Effector memory CD8-positive, alpha-beta T cell (primary cell): ENCODE results near the gene AGXT2.
A peak's percentile ranks its signal among the peaks of the same experiment; 100 is the strongest.

ENCODE experiments used
- ATAC-seq: fragments of 150-1000 bp; cut with Tn5 transposase; replicated peaks from 2 replicates; pipeline ENCODE4 v1.10.0; 2021; ENCODE audit warnings: mild to moderate bottlenecking, moderate library complexity
- DNase-seq, 3 experiments: peaks; one replicate each; pipeline ENCODE4 v3.0.0; 2021
- H3K27ac Mint-ChIP-seq, 2 donors: one replicate each; pipeline ENCODE4 v1.8.0; 2022; ENCODE audit warnings: mild to moderate bottlenecking in 2 of 2, mixed read lengths in 2 of 2, moderate library complexity in 2 of 2
- H3K27me3 Mint-ChIP-seq, 2 donors: one replicate each; pipeline ENCODE4 v1.8.0; 2022; ENCODE audit warnings: mixed read lengths in 2 of 2
- H3K36me3 Mint-ChIP-seq: one replicate; pipeline ENCODE4 v1.8.0; 2022; ENCODE audit warnings: mild to moderate bottlenecking, moderate library complexity, mixed read lengths; ENCODE audit not compliant: insufficient read depth
- H3K4me1 Mint-ChIP-seq, 2 donors: one replicate each; pipeline ENCODE4 v1.8.0; 2022; ENCODE audit warnings: low read depth in 2 of 2, mixed read lengths in 2 of 2
- H3K4me3 Mint-ChIP-seq, 2 donors: one replicate each; pipeline ENCODE4 v1.8.0; 2022; ENCODE audit warnings: mild to moderate bottlenecking in 2 of 2, mixed read lengths in 2 of 2, moderate library complexity in 2 of 2
- H3K9me3 Mint-ChIP-seq, 2 donors: one replicate each; pipeline ENCODE4 v1.8.0; 2022; ENCODE audit warnings: mixed read lengths in 2 of 2

AGXT2 gene

DNA sequence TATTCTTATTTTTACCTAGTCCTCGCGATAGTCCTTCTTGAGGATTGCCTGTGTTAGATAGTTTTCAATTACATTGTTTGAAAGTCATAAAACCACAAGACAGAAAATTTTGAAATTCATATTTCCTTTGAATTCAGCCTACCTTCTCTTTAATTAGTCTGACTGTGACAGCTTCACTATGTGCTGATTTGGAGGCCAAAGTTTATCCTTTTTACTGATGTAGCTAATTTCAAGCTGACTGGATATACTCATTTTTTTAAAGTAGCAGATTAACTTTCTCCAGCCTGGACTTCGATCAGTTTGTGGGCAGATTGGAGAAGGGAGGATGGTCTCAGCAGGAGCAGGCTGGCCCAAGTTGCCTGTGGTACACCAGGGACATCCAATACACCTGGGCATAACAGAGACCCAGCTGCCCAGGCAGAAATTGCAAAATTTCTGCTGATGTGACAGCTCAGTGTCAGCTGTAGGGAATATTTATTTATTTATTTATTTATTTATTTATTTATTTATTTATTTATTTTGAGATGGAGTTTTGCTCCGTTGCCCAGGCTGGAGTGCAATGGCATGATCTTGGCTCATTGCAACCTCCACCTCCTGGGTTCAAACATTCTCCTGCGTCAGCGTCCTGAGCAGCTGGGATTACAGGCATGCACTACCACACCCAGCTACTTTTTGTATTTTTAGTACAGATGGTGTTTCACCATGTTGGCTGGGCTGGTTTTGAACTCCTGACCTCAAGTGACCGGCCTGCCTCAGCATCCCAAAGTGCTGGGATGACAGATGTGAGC, 24.2 kb downstream of the AGXT2 start:
- H3K4me1 Mint-ChIP-seq = no peaks in the 10 kb centered on the region
- ATAC-seq = no peak
- no peak for DNase-seq
- peaks cover 6 to 29% of the 10 kb centered on the region in 2 donors for H3K27me3 Mint-ChIP-seq
- H3K9me3 Mint-ChIP-seq = no peaks in the 10 kb centered on the region
- no peak overlapping the region for H3K4me3 Mint-ChIP-seq
- no peaks in the 10 kb centered on the region for H3K36me3 Mint-ChIP-seq
- no peak overlapping the region for H3K27ac Mint-ChIP-seq

GRCh38 chr5:35016174-35017051, 31.3 kb downstream of the AGXT2 start:
- no peak overlapping the region for H3K27ac Mint-ChIP-seq
- H3K4me3 Mint-ChIP-seq = no peak overlapping the region
- ATAC-seq = no peak
- H3K4me1 Mint-ChIP-seq = no peaks in the 10 kb centered on the region
- H3K27me3 Mint-ChIP-seq = peaks cover 27 to 33% of the 10 kb centered on the region in 2 donors
- H3K9me3 Mint-ChIP-seq = no peaks in the 10 kb centered on the region
- no peak for DNase-seq
- peaks cover 2% of the 10 kb centered on the region for H3K36me3 Mint-ChIP-seq

- H3K36me3 Mint-ChIP-seq = peaks cover 2% of the 10 kb centered on the region
Measured at GRCh38 chr5:35015063-35015462, 32.7 kb downstream of the AGXT2 start.

DNA sequence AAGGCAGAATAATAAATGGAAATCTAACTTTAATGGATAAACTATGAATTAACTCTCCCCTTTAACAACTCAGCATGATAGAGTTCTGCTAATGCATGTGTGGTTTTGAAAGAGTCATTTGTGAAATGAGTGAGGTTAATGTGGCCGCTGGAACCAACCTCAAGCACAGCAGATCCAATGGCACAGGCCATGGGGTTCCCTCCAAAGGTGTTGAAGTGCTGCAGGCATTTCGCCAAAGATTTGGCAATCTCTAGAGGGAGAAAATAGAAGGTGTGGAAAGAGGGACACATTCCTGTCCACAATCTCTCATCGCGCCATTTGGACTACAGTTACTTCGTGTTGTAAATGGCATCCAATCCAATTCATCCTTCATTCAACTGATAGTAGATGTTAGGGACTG, 35.0 kb downstream of the AGXT2 start:
- peaks cover 44 to 49% of the 10 kb centered on the region in 2 donors for H3K27me3 Mint-ChIP-seq

More at GRCh38 chr5:35015063-35015462, 32.7 kb downstream of the AGXT2 start:
- Mint-ChIP-seq H3K27me3 (peaks cover 30 to 37% of the 10 kb centered on the region in 2 donors), H3K4me1 (no peaks in the 10 kb centered on the region), H3K27ac (no peak overlapping the region), H3K4me3 (no peak overlapping the region), H3K9me3 (no peaks in the 10 kb centered on the region)
- no peak for DNase-seq
- no peak for ATAC-seq

DNA sequence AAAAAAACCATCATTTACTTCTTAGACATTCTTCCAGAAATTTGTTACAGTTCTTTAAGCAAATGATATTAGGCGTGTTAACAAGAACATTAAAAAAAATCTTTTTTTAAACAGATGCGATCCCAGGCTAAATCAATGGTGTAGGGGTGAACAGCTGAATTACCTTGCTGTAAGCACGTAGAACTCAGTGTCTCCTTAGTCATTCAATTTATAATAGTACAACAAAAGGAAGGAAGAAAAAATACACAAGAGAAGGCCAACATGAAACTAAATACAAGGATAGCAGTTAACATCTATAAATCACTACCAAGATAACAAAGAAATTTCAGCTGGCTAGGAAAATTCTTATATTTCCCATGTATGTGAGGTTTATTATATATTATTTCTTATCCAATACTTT, 35.4 kb downstream of the AGXT2 start:
- ATAC-seq = no peak
- Mint-ChIP-seq H3K4me3 (no peak overlapping the region), H3K9me3 (no peaks in the 10 kb centered on the region), H3K36me3 (peaks cover 2% of the 10 kb centered on the region), H3K27ac (no peak overlapping the region), H3K27me3 (peaks cover 44 to 52% of the 10 kb centered on the region in 2 donors), H3K4me1 (no peaks in the 10 kb centered on the region)
- DNase-seq = no peak

More for the DNA sequence above, 35.0 kb downstream of the AGXT2 start:
- peaks cover 2% of the 10 kb centered on the region for H3K36me3 Mint-ChIP-seq
- DNase-seq (no peak), ATAC-seq (no peak)
- no peaks in the 10 kb centered on the region for H3K4me1 Mint-ChIP-seq
- H3K27ac Mint-ChIP-seq = no peak overlapping the region
- no peaks in the 10 kb centered on the region for H3K9me3 Mint-ChIP-seq
- no peak overlapping the region for H3K4me3 Mint-ChIP-seq

DNA sequence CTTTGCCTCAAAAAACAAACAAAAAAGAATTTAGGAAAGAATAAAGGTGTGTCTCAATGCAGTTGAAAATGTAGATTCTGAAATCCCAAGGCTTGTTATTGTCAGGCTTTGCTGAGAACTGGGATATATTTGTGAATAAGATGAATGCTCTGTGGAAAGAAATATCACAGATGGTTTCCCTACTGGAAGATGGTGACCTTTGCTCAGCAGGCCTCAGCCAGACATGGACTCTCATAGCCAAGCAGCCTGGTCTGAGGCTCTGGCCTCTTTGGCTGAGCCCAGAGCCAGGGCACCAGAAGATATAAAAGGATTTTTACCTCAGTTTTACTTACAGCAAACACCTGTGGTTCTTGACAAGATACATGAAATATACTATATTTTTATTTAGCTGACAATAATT, 37.1 kb downstream of the AGXT2 start:
- no peak for ATAC-seq

GRCh38 chr5:35009657-35010056, 38.1 kb downstream of the AGXT2 start:
- H3K4me1 Mint-ChIP-seq = no peaks in the 10 kb centered on the region
- no peak for DNase-seq
- H3K4me3 Mint-ChIP-seq = no peak overlapping the region
- no peaks in the 10 kb centered on the region for H3K9me3 Mint-ChIP-seq
- H3K36me3 Mint-ChIP-seq = peaks cover 2% of the 10 kb centered on the region
- H3K27me3 Mint-ChIP-seq = peaks cover 44 to 46% of the 10 kb centered on the region in 2 donors
- no peak for ATAC-seq
- no peak overlapping the region for H3K27ac Mint-ChIP-seq

More for the DNA sequence above, 37.1 kb downstream of the AGXT2 start:
- no peak for DNase-seq
- H3K9me3 Mint-ChIP-seq = no peaks in the 10 kb centered on the region
- H3K4me3 Mint-ChIP-seq = no peak overlapping the region
- H3K4me1 Mint-ChIP-seq = no peaks in the 10 kb centered on the region
- no peak overlapping the region for H3K27ac Mint-ChIP-seq
- peaks cover 2% of the 10 kb centered on the region for H3K36me3 Mint-ChIP-seq
- H3K27me3 Mint-ChIP-seq = peaks cover 43 to 49% of the 10 kb centered on the region in 2 donors

GRCh38 chr5:35009019-35009418, 38.7 kb downstream of the AGXT2 start:
- Mint-ChIP-seq H3K4me1 (no peaks in the 10 kb centered on the region), H3K4me3 (no peak overlapping the region), H3K27ac (no peak overlapping the region), H3K36me3 (peaks cover 2% of the 10 kb centered on the region), H3K9me3 (no peaks in the 10 kb centered on the region), H3K27me3 (peaks cover 44 to 46% of the 10 kb centered on the region in 2 donors)
- ATAC-seq (no peak), DNase-seq (no peak)

GRCh38 chr5:35004771-35005170, 43.0 kb downstream of the AGXT2 start:
- no peaks in the 10 kb centered on the region for H3K4me1 Mint-ChIP-seq
- DNase-seq (no peak), ATAC-seq (no peak)
- peaks cover 3% of the 10 kb centered on the region for H3K36me3 Mint-ChIP-seq
- no peaks in the 10 kb centered on the region for H3K9me3 Mint-ChIP-seq
- H3K27ac Mint-ChIP-seq = no peak overlapping the region
- no peak overlapping the region for H3K4me3 Mint-ChIP-seq
- peaks cover 38 to 53% of the 10 kb centered on the region in 2 donors for H3K27me3 Mint-ChIP-seq

DNA sequence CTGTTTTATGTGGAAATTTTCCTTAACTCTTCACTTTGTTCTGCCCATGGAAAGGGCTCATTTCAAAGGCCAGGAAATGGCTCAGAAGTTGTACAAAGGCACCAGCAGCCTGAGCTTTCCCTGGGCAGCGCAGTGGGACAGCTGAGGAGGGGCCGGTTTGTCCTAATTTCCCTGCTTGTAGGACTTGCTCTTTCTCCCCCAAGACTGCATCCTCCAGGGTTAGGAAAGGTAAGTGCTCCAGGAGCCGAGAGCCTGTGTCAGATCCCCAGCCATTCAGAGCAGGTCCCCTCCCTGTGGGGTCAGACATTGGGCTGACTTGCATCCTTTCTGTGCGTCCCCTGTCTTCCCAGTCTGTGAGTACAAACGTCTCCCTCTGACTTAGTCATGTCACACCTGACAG, 43.5 kb downstream of the AGXT2 start:
- no peak for DNase-seq
- H3K4me3 Mint-ChIP-seq = no peak overlapping the region
- H3K36me3 Mint-ChIP-seq = peaks cover 3% of the 10 kb centered on the region
- no peak for ATAC-seq
- no peak overlapping the region for H3K27ac Mint-ChIP-seq
- H3K4me1 Mint-ChIP-seq = no peaks in the 10 kb centered on the region
- no peaks in the 10 kb centered on the region for H3K9me3 Mint-ChIP-seq
- peaks cover 34 to 48% of the 10 kb centered on the region in 2 donors for H3K27me3 Mint-ChIP-seq

GRCh38 chr5:35003018-35003957, 44.5 kb downstream of the AGXT2 start:
- Mint-ChIP-seq H3K27me3 (peaks cover 28 to 46% of the 10 kb centered on the region in 2 donors), H3K9me3 (no peaks in the 10 kb centered on the region), H3K27ac (no peak overlapping the region), H3K36me3 (peaks cover 3% of the 10 kb centered on the region), H3K4me3 (no peak overlapping the region), H3K4me1 (no peaks in the 10 kb centered on the region)
- peak; percentile 40 for ATAC-seq
- DNase-seq = peak; percentile 31 to 46 (median 32)

- peaks cover 19 to 42% of the 10 kb centered on the region in 2 donors for H3K27me3 Mint-ChIP-seq
- DNase-seq (no peak), ATAC-seq (no peak)
- H3K27ac Mint-ChIP-seq = no peak overlapping the region
- no peaks in the 10 kb centered on the region for H3K9me3 Mint-ChIP-seq
- H3K36me3 Mint-ChIP-seq = peaks cover 3% of the 10 kb centered on the region
- no peak overlapping the region for H3K4me3 Mint-ChIP-seq
- H3K4me1 Mint-ChIP-seq = no peaks in the 10 kb centered on the region
Measured at GRCh38 chr5:35002459-35002858, 45.3 kb downstream of the AGXT2 start.

DNA sequence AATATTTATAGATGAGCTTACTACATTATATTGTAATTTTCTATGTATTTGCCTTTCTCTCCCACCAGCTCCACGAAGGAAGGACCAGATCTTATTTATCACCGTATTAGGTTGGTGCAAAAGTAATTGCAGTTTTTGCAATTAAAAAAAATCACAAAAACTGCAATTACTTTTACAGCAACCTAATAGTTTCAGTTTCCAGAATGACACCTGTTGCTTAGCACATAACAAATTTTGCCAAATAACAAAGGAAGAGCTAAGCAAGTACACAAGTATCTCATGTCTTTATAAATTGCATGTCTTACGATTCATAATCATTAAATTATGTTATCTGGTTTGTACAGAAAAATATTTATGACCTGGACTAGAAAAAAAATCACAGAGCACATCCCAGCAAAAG, 45.9 kb downstream of the AGXT2 start:
- no peaks in the 10 kb centered on the region for H3K9me3 Mint-ChIP-seq

More for the DNA sequence above, 45.9 kb downstream of the AGXT2 start:
- H3K27me3 Mint-ChIP-seq = peaks cover 15 to 38% of the 10 kb centered on the region in 2 donors
- DNase-seq (no peak), ATAC-seq (no peak)
- peaks cover 3% of the 10 kb centered on the region for H3K36me3 Mint-ChIP-seq
- H3K4me3 Mint-ChIP-seq = no peak overlapping the region
- H3K4me1 Mint-ChIP-seq = no peaks in the 10 kb centered on the region
- H3K27ac Mint-ChIP-seq = no peak overlapping the region
